Neural progenitor cell (in vitro differentiated cells): Measurements from ENCODE around the gene COL11A1. TPM values are rescaled to one million over a fixed set of nuclear protein-coding genes. Genes with fewer than 3 reads are reported as not detected.

Source experiments
- DNase-seq: peaks from one replicate; pipeline ENCODE4 v3.0.0-alpha.2; 2016; ENCODE audit warnings: low spot score
- H2AFZ ChIP-seq: fragments of 200-600 bp; sonication (generic); replicated peaks from 2 replicates; pipeline ENCODE4 v1.6.1; 2016; ENCODE audit warnings: antibody characterized with exemption
- H3F3A ChIP-seq: fragments of 200-600 bp; sonication (generic); 2 replicates; pipeline ENCODE4 v1.6.1; 2016; ENCODE audit warnings: antibody characterized with exemption, low read depth
- H3K27ac ChIP-seq: fragments of 200-600 bp; sonication (generic); 2 replicates; pipeline ENCODE4 v1.5.1; 2016; ENCODE audit warnings: mild to moderate bottlenecking
- H3K27me3 ChIP-seq: fragments of 200-600 bp; sonication (generic); 2 replicates; pipeline ENCODE4 v1.6.1; 2016; ENCODE audit warnings: mild to moderate bottlenecking, moderate library complexity
- H3K36me3 ChIP-seq: fragments of 200-600 bp; sonication (generic); 2 replicates; pipeline ENCODE4 v1.5.1; 2016
- H3K4me1 ChIP-seq: fragments of 200-600 bp; sonication (generic); 2 replicates; pipeline ENCODE4 v1.6.1; 2016; ENCODE audit warnings: mixed run types
- H3K4me2 ChIP-seq: fragments of 200-600 bp; sonication (generic); 2 replicates; pipeline ENCODE4 v1.6.1; 2016
- H3K4me3 ChIP-seq: fragments of 200-600 bp; sonication (generic); 2 replicates; pipeline ENCODE4 v1.5.1; 2016
- H3K79me2 ChIP-seq: fragments of 200-600 bp; sonication (generic); 2 replicates; pipeline ENCODE4 v1.6.1; 2016; ENCODE audit warnings: low read depth
- H3K9ac ChIP-seq: fragments of 200-600 bp; sonication (generic); 2 replicates; pipeline ENCODE4 v1.6.1; 2016
- H3K9me3 ChIP-seq: fragments of 200-600 bp; sonication (generic); 2 replicates; pipeline ENCODE4 v1.5.1; 2016; ENCODE audit warnings: low read depth
- H4K20me1 ChIP-seq: fragments of 200-600 bp; sonication (generic); 2 replicates; pipeline ENCODE4 v1.6.1; 2016; ENCODE audit warnings: low read depth
- H3K27ac Mint-ChIP-seq: 3 replicates; pipeline ENCODE4 v1.8.0; 2021; ENCODE audit warnings: mixed read lengths
- H3K27me3 Mint-ChIP-seq: 2 replicates; pipeline ENCODE4 v1.8.0; 2022; ENCODE audit warnings: low read depth, mild to moderate bottlenecking, inconsistent platforms, moderate library complexity, mixed read lengths; ENCODE audit not compliant: insufficient read depth
- H3K36me3 Mint-ChIP-seq: 3 replicates; pipeline ENCODE4 v1.8.0; 2021; ENCODE audit warnings: mixed read lengths
- H3K4me1 Mint-ChIP-seq: 3 replicates; pipeline ENCODE4 v1.8.0; 2021; ENCODE audit warnings: mixed read lengths
- H3K4me3 Mint-ChIP-seq: 3 replicates; pipeline ENCODE4 v1.8.0; 2021; ENCODE audit warnings: mild to moderate bottlenecking, moderate library complexity, mixed read lengths
- H3K9me3 Mint-ChIP-seq: 3 replicates; pipeline ENCODE4 v1.8.0; 2020; ENCODE audit warnings: mixed read lengths
- CTCF ChIP-seq: fragments of 200-600 bp; sonication (generic); IDR thresholded peaks from 2 replicates; pipeline ENCODE4 v1.5.1; 2017; ENCODE audit warnings: antibody characterized with exemption, mild to moderate bottlenecking
- EZH2 ChIP-seq: fragments of 200-600 bp; sonication (generic); IDR thresholded peaks from 2 replicates; pipeline ENCODE4 v1.6.1; 2017; ENCODE audit warnings: antibody characterized with exemption, mild to moderate bottlenecking, moderate library complexity
- EZH2phosphoT487 ChIP-seq: fragments of 200-600 bp; sonication (generic); IDR thresholded peaks from 2 replicates; pipeline ENCODE4 v1.6.1; 2017; ENCODE audit warnings: antibody characterized with exemption
- total RNA-seq: library from RNA; depleted of rRNA; stranded (reverse); fragments of >200 nt; gene quantifications from 2 replicates; pipeline ENCODE4 v1.2.3, GENCODE V29; 2015; ENCODE audit warnings: low replicate concordance

Gene COL11A1
- total RNA-seq, 1 donor from 2014 or later: 78.9 TPM

GRCh38 chr1:102872097-102872496 is 236.2 kb downstream of the COL11A1 start:
- Histone ChIP-seq H3K36me3 (no peaks in the 10 kb centered on the region), H3F3A (peaks cover 5% of the 10 kb centered on the region), H3K27ac (no peak overlapping the region), H3K27me3 (no peaks in the 10 kb centered on the region), H3K79me2 (no peaks in the 10 kb centered on the region), H3K9ac (no peak overlapping the region), H4K20me1 (no peaks in the 10 kb centered on the region), H3K4me3 (no peak overlapping the region), H2AFZ (no peak overlapping the region), H3K9me3 (no peaks in the 10 kb centered on the region), H3K4me2 (no peak overlapping the region), H3K4me1 (no peaks in the 10 kb centered on the region)
- no peak for DNase-seq
- Mint-ChIP-seq H3K9me3 (peaks cover 6% of the 10 kb centered on the region), H3K4me1 (peaks cover 3% of the 10 kb centered on the region), H3K27me3 (no peaks in the 10 kb centered on the region), H3K36me3 (peaks cover under 1% of the 10 kb centered on the region), H3K27ac (no peak overlapping the region), H3K4me3 (no peak overlapping the region)
- peak; percentile 7 for TF ChIP-seq CTCF
- no peak for TF ChIP-seq EZH2

GRCh38 chr1:102863704-102864103 is 244.6 kb downstream of the COL11A1 start:
- no peaks in the 10 kb centered on the region for H4K20me1 ChIP-seq
- H3K4me1 Mint-ChIP-seq: no peaks in the 10 kb centered on the region
- no peaks in the 10 kb centered on the region for H3K27me3 ChIP-seq
- H3K27me3 Mint-ChIP-seq: no peaks in the 10 kb centered on the region
- H3K4me3 Mint-ChIP-seq: no peak overlapping the region
- no peaks in the 10 kb centered on the region for H3K36me3 ChIP-seq
- H3K4me2 ChIP-seq: no peak overlapping the region
- H3K9me3 ChIP-seq: no peaks in the 10 kb centered on the region
- TF ChIP-seq CTCF: no peak
- no peak overlapping the region for H3K27ac ChIP-seq
- peak overlapping the region; percentile 61 for H2AFZ ChIP-seq
- no peaks in the 10 kb centered on the region for H3K4me1 ChIP-seq
- H3K9ac ChIP-seq: no peak overlapping the region
- H3F3A ChIP-seq: no peaks in the 10 kb centered on the region
- no peak overlapping the region for H3K27ac Mint-ChIP-seq
- no peak overlapping the region for H3K4me3 ChIP-seq
- no peak for DNase-seq
- no peaks in the 10 kb centered on the region for H3K36me3 Mint-ChIP-seq
- no peaks in the 10 kb centered on the region for H3K79me2 ChIP-seq
- peaks cover 2% of the 10 kb centered on the region for H3K9me3 Mint-ChIP-seq

- TF ChIP-seq CTCF: no peak
- TF ChIP-seq EZH2: no peak
- TF ChIP-seq EZH2phosphoT487: no peak
- Histone ChIP-seq H3K4me1 (no peaks in the 10 kb centered on the region), H2AFZ (no peak overlapping the region), H3K27me3 (no peaks in the 10 kb centered on the region), H3F3A (no peaks in the 10 kb centered on the region), H3K4me2 (no peak overlapping the region), H3K4me3 (no peak overlapping the region), H4K20me1 (no peaks in the 10 kb centered on the region), H3K79me2 (no peaks in the 10 kb centered on the region), H3K27ac (no peak overlapping the region), H3K9me3 (no peaks in the 10 kb centered on the region), H3K9ac (no peak overlapping the region), H3K36me3 (no peaks in the 10 kb centered on the region)
- Mint-ChIP-seq H3K9me3 (peaks cover 2% of the 10 kb centered on the region), H3K27ac (no peak overlapping the region), H3K27me3 (no peaks in the 10 kb centered on the region), H3K36me3 (no peaks in the 10 kb centered on the region), H3K4me1 (no peaks in the 10 kb centered on the region), H3K4me3 (no peak overlapping the region)
- DNase-seq: no peak
Observed at GRCh38 chr1:102861247-102861646, 247.1 kb downstream of the COL11A1 start.

GRCh38 chr1:102858695-102859094 is 249.6 kb downstream of the COL11A1 start:
- Mint-ChIP-seq H3K27ac (no peak overlapping the region), H3K4me1 (no peaks in the 10 kb centered on the region), H3K27me3 (no peaks in the 10 kb centered on the region), H3K36me3 (no peaks in the 10 kb centered on the region), H3K4me3 (no peak overlapping the region), H3K9me3 (peaks cover 6% of the 10 kb centered on the region)
- Histone ChIP-seq H3K4me1 (no peaks in the 10 kb centered on the region), H3K27me3 (no peaks in the 10 kb centered on the region), H3K27ac (no peak overlapping the region), H4K20me1 (no peaks in the 10 kb centered on the region), H3F3A (no peaks in the 10 kb centered on the region), H3K79me2 (no peaks in the 10 kb centered on the region), H3K9ac (no peak overlapping the region), H3K4me2 (no peak overlapping the region), H3K36me3 (no peaks in the 10 kb centered on the region), H3K9me3 (no peaks in the 10 kb centered on the region), H3K4me3 (no peak overlapping the region), H2AFZ (no peak overlapping the region)
- TF ChIP-seq CTCF (no peak), EZH2 (no peak), EZH2phosphoT487 (no peak)
- DNase-seq: no peak
